Measurements from ENCODE around the gene BCAT1. TPM values are rescaled to one million over a fixed set of nuclear protein-coding genes. Genes with fewer than 3 reads are reported as not detected.

Gene BCAT1
- total and polyA plus RNA-seq, 9 of the 15 experiments (the other 6 are each of a cell fraction or from before 2014, with no cell fraction given), result 38.5 to 157 (median 66.8) TPM

GRCh38 chr12:24901576-24902461 lies 47.1 kb downstream of the BCAT1 start:
- 96% methylated on average over 22 of the region's 33 CpGs for WGBS (ENCODE audit: insufficient coverage, low coverage, missing lambda C conversion rate)
- Histone ChIP-seq H2AFZ (ENCODE audit: low read depth, low read length) (no peak overlapping the region), H3K79me2 (ENCODE audit: control insufficient read depth, insufficient read depth, low read length) (peaks cover 89% of the 10 kb centered on the region), H3K27ac (ENCODE audit: extremely low read depth, low read depth, low read length) (peak overlapping the region; percentile 27; the same call in 1 of the 3 replicates), H3K4me1 (replicated peaks in 1 of 2; ENCODE audit: control insufficient read depth in 2 of 2, insufficient read depth in 2 of 2, low read length in 2 of 2) (peaks cover 0 to 3% of the 10 kb centered on the region in 2 experiments; a peak in 2 of 5 replicates), H3K9ac (ENCODE audit: insufficient read depth in 1 of 2, low read depth in 2 of 2, low read length in 2 of 2) (no peak overlapping the region), H3K9me3 (replicated peaks; ENCODE audit: control insufficient read depth, insufficient read depth, low read depth, low read length) (peaks cover 10% of the 10 kb centered on the region), H3K9me1 (ENCODE audit: control insufficient read depth, insufficient read depth, low read length) (no peaks in the 10 kb centered on the region), H3K4me3 (no peak overlapping the region), H3K4me2 (ENCODE audit: insufficient read depth, low read length) (no peak overlapping the region), H3K27me3 (ENCODE audit: control insufficient read depth in 2 of 2, insufficient read depth in 2 of 2, low read length in 2 of 2) (no peaks in the 10 kb centered on the region), H3K36me3 (ENCODE audit: control insufficient read depth, insufficient read depth, low read length) (peaks cover 31% of the 10 kb centered on the region; the same call in 2 of the 3 replicates), H4K20me1 (replicated peaks; ENCODE audit: control insufficient read depth, insufficient read depth, low read length) (no peaks in the 10 kb centered on the region)
- in situ Hi-C loops (cut with MboI) (no loop called here), intact Hi-C loops (cut with micrococcal nuclease) (no loop called here)
- no TSS peak for BruUV-seq (replicated peaks)
- CTCF ChIA-PET (ENCODE audit: low intra/inter-chr PET ratio), result no interaction called here
- POLR2A ChIA-PET, result interaction anchor here (0.8 to 1.2 kb wide), 6 partner anchors 10 to 50 kb away, joined by 3 to 9 read pairs (median 3); no protein-coding TSS in a partner anchor
- ATAC-seq (no peak), DNase-seq (ENCODE audit: extremely low read depth in 1 of 4, low spot score in 3 of 4) (no peak), FAIRE-seq (no peak)
- TF ChIP-seq CHAMP1 (IDR thresholded peaks at IDR 0.05) (no peak), HNRNPLL (IDR thresholded peaks at IDR 0.05; ENCODE audit: low read depth, low read length, poor library complexity, severe bottlenecking) (no peak), ESRRA (IDR thresholded peaks at IDR 0.05; ENCODE audit: borderline replicate concordance, low read depth) (no peak), BCOR (IDR thresholded peaks at IDR 0.05) (no peak), C11orf30 (IDR thresholded peaks at IDR 0.05; ENCODE audit: low read depth) (no peak), TCF3 (CRISPR knock-in tag; IDR thresholded peaks at IDR 0.05) (no peak), ZNF3 (CRISPR knock-in tag; IDR thresholded peaks at IDR 0.05) (no peak), ELF4 (CRISPR knock-in tag; IDR thresholded peaks at IDR 0.05) (no peak), ZNF431 (CRISPR knock-in tag; IDR thresholded peaks at IDR 0.05) (no peak), FOXA3 (CRISPR knock-in tag; conservative IDR thresholded peaks at IDR 0.05 in 1 of 2, IDR thresholded peaks at IDR 0.05 in 1 of 2) (no peak), TRIM25 (IDR thresholded peaks at IDR 0.05; ENCODE audit: borderline replicate concordance) (no peak), FUS (optimal IDR thresholded peaks at IDR 0.05; ENCODE audit: low read depth, low read length) (no peak), U2AF1 (optimal IDR thresholded peaks at IDR 0.05; ENCODE audit: low read depth, low read length) (no peak), GTF2F1 (IDR thresholded peaks at IDR 0.05; ENCODE audit: low read depth, low read length) (no peak), NCOA4 (IDR thresholded peaks at IDR 0.05; ENCODE audit: partially characterized antibody) (no peak), MIER1 (IDR thresholded peaks at IDR 0.05; ENCODE audit: low read depth) (no peak), CBX1 (IDR thresholded peaks at IDR 0.05; ENCODE audit: low read depth) (no peak), E2F3 (CRISPR knock-in tag; IDR thresholded peaks at IDR 0.05) (no peak), MEF2D (tag; conservative IDR thresholded peaks at IDR 0.05; ENCODE audit: low read depth) (no peak)
